Measurements from ENCODE around the gene AFP.

Gene AFP

GRCh38 chr4:73439445-73439844 lies 3.4 kb downstream of the AFP start:
- no peak for DNase-seq

- no peak for DNase-seq
These were observed 4.0 kb downstream of the AFP start for GRCh38 chr4:73439991-73440390.

- no peak for DNase-seq
These were observed 4.6 kb downstream of the AFP start for GRCh38 chr4:73440653-73441052.

GRCh38 chr4:73442275-73442674 lies 6.3 kb downstream of the AFP start:
- DNase-seq, result no peak

- DNase-seq, result no peak
These were observed 7.2 kb downstream of the AFP start for GRCh38 chr4:73443224-73443623.

GRCh38 chr4:73445383-73446335 lies 9.6 kb downstream of the AFP start:
- no peak for DNase-seq

GRCh38 chr4:73446336-73446938 lies 10.4 kb downstream of the AFP start:
- no peak for DNase-seq

- no peak for DNase-seq
These were observed 11.7 kb downstream of the AFP start for GRCh38 chr4:73447671-73448070.

GRCh38 chr4:73448448-73449203 lies 12.6 kb downstream of the AFP start:
- no peak for DNase-seq

GRCh38 chr4:73450398-73451004 lies 14.5 kb downstream of the AFP start:
- no peak for DNase-seq

GRCh38 chr4:73451404-73451803 lies 15.4 kb downstream of the AFP start:
- DNase-seq, result no peak

- DNase-seq, result no peak
These were observed 16.1 kb downstream of the AFP start for GRCh38 chr4:73451981-73452747.

- no peak for DNase-seq
These were observed 17.1 kb downstream of the AFP start for GRCh38 chr4:73452953-73453700.

GRCh38 chr4:73453701-73454005 lies 17.6 kb downstream of the AFP start:
- DNase-seq, result no peak

GRCh38 chr4:73454920-73455319 lies 18.9 kb downstream of the AFP start:
- no peak for DNase-seq

- no peak for DNase-seq
These were observed 20.4 kb downstream of the AFP start for GRCh38 chr4:73456177-73457022.

- no peak for DNase-seq
These were observed 22.4 kb downstream of the AFP start for GRCh38 chr4:73458184-73459047.

GRCh38 chr4:73459048-73459421 lies 23.0 kb downstream of the AFP start:
- DNase-seq, result no peak

GRCh38 chr4:73460913-73461522 lies 25.0 kb downstream of the AFP start:
- no peak for DNase-seq
